PC-3 (cell line): ENCODE results near the gene ATF7. TPM values are rescaled to one million over a fixed set of nuclear protein-coding genes. Genes with fewer than 3 reads are reported as not detected.

Experiments
- ATAC-seq: fragments of 200-7000 bp; cut with Tn5 transposase; 2 replicates; pipeline ENCODE4 v1.9.1; 2020; ENCODE audit warnings: mild to moderate bottlenecking, moderate library complexity
- BruUV-seq: library from RNA; stranded (reverse); fragments of 400-500 nt; replicated peaks from 2 replicates; lab custom pipeline; 2021; lab: Mats Ljungman, UMichigan
- CTCF ChIA-PET: fragments of 300-600 bp; sonication (Branson Sonifier 250); formaldehyde crosslinking; loops from one replicate; lab custom pipeline; 2022; ENCODE audit warnings: antibody characterized with exemption; lab: Charles Lee
- POLR2A ChIA-PET: fragments of 300-600 bp; sonication (Branson Sonifier 250); formaldehyde crosslinking; loops from one replicate; lab custom pipeline; 2022; ENCODE audit warnings: antibody characterized with exemption; ENCODE audit not compliant: unreplicated experiment; lab: Charles Lee
- DNase-seq: peaks from one replicate; pipeline ENCODE4 v3.0.0-alpha.2; 2015
- H2AFZ ChIP-seq: fragments of 300-600 bp; sonication (generic); 2 replicates; pipeline ENCODE4 v1.6.0; 2016; ENCODE audit warnings: antibody characterized with exemption, low read length
- H3F3A ChIP-seq: fragments of 300-600 bp; sonication (generic); one replicate; pipeline ENCODE4 v1.6.0; 2017; ENCODE audit warnings: antibody characterized with exemption, low read length, control low read depth, mild to moderate bottlenecking; ENCODE audit not compliant: unreplicated experiment
- H3K27ac ChIP-seq: fragments of 300-600 bp; sonication (generic); 2 replicates; pipeline ENCODE4 v1.5.1; 2016; ENCODE audit warnings: mild to moderate bottlenecking, low read length
- H3K27me3 ChIP-seq: fragments of 300-600 bp; sonication (generic); 2 replicates; pipeline ENCODE4 v1.6.1; 2016; ENCODE audit warnings: low read length, mixed read lengths
- H3K36me3 ChIP-seq: fragments of 300-600 bp; sonication (generic); 2 replicates; pipeline ENCODE4 v1.6.1; 2016; ENCODE audit warnings: low read depth, mixed run types, low read length, mixed read lengths
- H3K4me1 ChIP-seq: fragments of 300-600 bp; sonication (generic); 2 replicates; pipeline ENCODE4 v1.5.1; 2016; ENCODE audit warnings: low read length; ENCODE audit not compliant: insufficient read depth
- H3K4me2 ChIP-seq: fragments of 300-600 bp; sonication (generic); 2 replicates; pipeline ENCODE4 v1.6.0; 2016; ENCODE audit warnings: low read length
- H3K4me3 ChIP-seq: fragments of 300-600 bp; sonication (generic); 2 replicates; pipeline ENCODE4 v1.5.1; 2016; ENCODE audit warnings: mild to moderate bottlenecking, low read length, mixed read lengths
- H3K79me2 ChIP-seq: fragments of 300-600 bp; sonication (generic); 2 replicates; pipeline ENCODE4 v1.6.1; 2017; ENCODE audit warnings: low read length, mixed read lengths
- H3K9ac ChIP-seq: fragments of 300-600 bp; sonication (generic); 2 replicates; pipeline ENCODE4 v1.6.0; 2016; ENCODE audit warnings: mild to moderate bottlenecking, low read length
- H3K9me2 ChIP-seq: fragments of 300-600 bp; sonication (generic); replicated peaks from 2 replicates; pipeline ENCODE4 v1.6.1; 2016; ENCODE audit warnings: mixed run types, low read length, mixed read lengths
- H3K9me3 ChIP-seq: fragments of 300-600 bp; sonication (generic); 2 replicates; pipeline ENCODE4 v1.6.1; 2016; ENCODE audit warnings: low read length, mixed read lengths
- H4K20me1 ChIP-seq: fragments of 300-600 bp; sonication (generic); 2 replicates; pipeline ENCODE4 v1.6.1; 2016; ENCODE audit warnings: low read length, mixed read lengths
- CTCF ChIP-seq: fragments of 300-600 bp; sonication (generic); conservative IDR thresholded peaks from 2 replicates; pipeline ENCODE4 v1.5.1; 2017; ENCODE audit warnings: antibody characterized with exemption, low read depth, mild to moderate bottlenecking, low read length
- EZH2 ChIP-seq: fragments of 300-600 bp; sonication (generic); IDR thresholded peaks from one replicate; pipeline ENCODE4 v1.6.1; 2017; ENCODE audit warnings: antibody characterized with exemption, mild to moderate bottlenecking, low read length; ENCODE audit not compliant: unreplicated experiment
- EZH2phosphoT487 ChIP-seq: fragments of 300-600 bp; sonication (generic); IDR thresholded peaks from 2 replicates; pipeline ENCODE4 v1.6.1; 2018; ENCODE audit warnings: mild to moderate bottlenecking, antibody characterized with exemption, low read length, borderline replicate concordance
- intact Hi-C: fragments of 100-400 bp; cut with micrococcal nuclease; formaldehyde crosslinking; loops from 2 replicates; pipeline ENCODE4 v1.9.0; 2023
- total RNA-seq: library from RNA; depleted of rRNA; stranded (reverse); fragments of >200 nt; gene quantifications from 2 replicates; pipeline ENCODE4 v1.2.3, GENCODE V29; 2014

The ATF7 gene
- total RNA-seq, 1 experiment from 2014 or later, result 7.9 TPM

GRCh38 chr12:53564278-53564677, 61.9 kb downstream of the ATF7 start:
- H3K79me2 ChIP-seq, result no peaks in the 10 kb centered on the region; the same call in 1 of the 2 replicates
- TF ChIP-seq CTCF, result no peak
- no peak for TF ChIP-seq EZH2
- TF ChIP-seq EZH2phosphoT487, result no peak
- no peaks in the 10 kb centered on the region for H4K20me1 ChIP-seq
- H3K27me3 ChIP-seq, result no peaks in the 10 kb centered on the region
- H3K4me3 ChIP-seq, result no peak overlapping the region
- H3K9me2 ChIP-seq, result no peaks in the 10 kb centered on the region
- ATAC-seq (no peak), DNase-seq (no peak)
- H3K36me3 ChIP-seq, result no peaks in the 10 kb centered on the region
- POLR2A ChIA-PET, result no interaction called here
- BruUV-seq, result no TSS peak
- H3K27ac ChIP-seq, result no peak overlapping the region
- H3K9me3 ChIP-seq, result no peaks in the 10 kb centered on the region
- peaks cover 32% of the 10 kb centered on the region for H3K4me1 ChIP-seq
- H3K4me2 ChIP-seq, result no peak overlapping the region
- intact Hi-C loops, result loop anchor here (5.0 kb wide), 1 partner anchor 63 kb away; the partner anchor contains the start of gene ATF7
- no peak overlapping the region for H2AFZ ChIP-seq
- H3K9ac ChIP-seq, result no peak overlapping the region
- CTCF ChIA-PET, result no interaction called here
- peaks cover 5% of the 10 kb centered on the region for H3F3A ChIP-seq

- no peak for DNase-seq
These were observed 62.6 kb downstream of the ATF7 start for GRCh38 chr12:53563452-53564028.

More at GRCh38 chr12:53563452-53564028, 62.6 kb downstream of the ATF7 start:
- H3K4me2 ChIP-seq, result no peak overlapping the region
- ChIA-PET POLR2A (no interaction called here), CTCF (no interaction called here)
- no peak overlapping the region for H2AFZ ChIP-seq
- no peak for ATAC-seq
- TF ChIP-seq EZH2phosphoT487, result no peak
- TF ChIP-seq CTCF, result no peak
- TF ChIP-seq EZH2, result no peak
- no peaks in the 10 kb centered on the region for H4K20me1 ChIP-seq
- H3K9me2 ChIP-seq, result no peaks in the 10 kb centered on the region
- H3K9ac ChIP-seq, result no peak overlapping the region
- peaks cover 26% of the 10 kb centered on the region for H3K4me1 ChIP-seq
- no TSS peak for BruUV-seq
- intact Hi-C loops, result loop anchor here (5.0 kb wide), 1 partner anchor 64 kb away; the partner anchor contains the start of gene ATF7
- H3K27ac ChIP-seq, result no peak overlapping the region
- H3K79me2 ChIP-seq, result no peaks in the 10 kb centered on the region; the same call in 1 of the 2 replicates
- no peaks in the 10 kb centered on the region for H3K36me3 ChIP-seq
- H3K27me3 ChIP-seq, result no peaks in the 10 kb centered on the region
- no peaks in the 10 kb centered on the region for H3K9me3 ChIP-seq
- no peak overlapping the region for H3K4me3 ChIP-seq
- H3F3A ChIP-seq, result peaks cover 5% of the 10 kb centered on the region
